NOMO-1 treated with DMSO at 0.1 percent for 48 hours (cell line): ENCODE measurements around the gene RANBP17.
A peak's percentile ranks its signal among the peaks of the same experiment; 100 is the strongest.
"Not testable (repeated sequence)": the region's sequence is repeated elsewhere in the genome, so short reads cannot be mapped to it uniquely, and the experiment has no call there.

Experiments
- DNase-seq: peaks from one replicate; lab custom pipeline; 2025; ENCODE audit not compliant: unreplicated experiment; lab: John Stamatoyannopoulos, UW

Gene RANBP17

GRCh38 chr5:170861917-170862766 is at the start of gene RANBP17:
Gene RANBP17, plus strand, starts transcription at chr5:170862018.
- peak; percentile 80 for DNase-seq

GRCh38 chr5:170813231-170813630 is 48.6 kb upstream of the RANBP17 start:
- DNase-seq = no peak

- DNase-seq = no peak
These were observed 44.6 kb upstream of the RANBP17 start for GRCh38 chr5:170817195-170817594.

GRCh38 chr5:170818232-170818631 is 43.6 kb upstream of the RANBP17 start:
- no peak for DNase-seq

- no peak for DNase-seq
These were observed 42.0 kb upstream of the RANBP17 start for GRCh38 chr5:170819824-170820223.

- no peak for DNase-seq
These were observed 40.5 kb upstream of the RANBP17 start for GRCh38 chr5:170821257-170821800.

- no peak for DNase-seq
These were observed 35.7 kb upstream of the RANBP17 start for GRCh38 chr5:170826117-170826516.

- DNase-seq = no peak
These were observed 29.6 kb upstream of the RANBP17 start for GRCh38 chr5:170832241-170832640.

- DNase-seq = not testable (repeated sequence)
These were observed 27.8 kb upstream of the RANBP17 start for GRCh38 chr5:170833981-170834380.

GRCh38 chr5:170836226-170836625 is 25.6 kb upstream of the RANBP17 start:
- DNase-seq = no peak

GRCh38 chr5:170843870-170844269 is 17.9 kb upstream of the RANBP17 start:
- no peak for DNase-seq

- DNase-seq = no peak
These were observed 17.2 kb upstream of the RANBP17 start for GRCh38 chr5:170844651-170845050.

GRCh38 chr5:170846416-170846815 is 15.4 kb upstream of the RANBP17 start:
- no peak for DNase-seq

- no peak for DNase-seq
These were observed 15.0 kb upstream of the RANBP17 start for GRCh38 chr5:170846846-170847245.

- DNase-seq = no peak
These were observed 13.8 kb upstream of the RANBP17 start for GRCh38 chr5:170848033-170848432.

- DNase-seq = no peak
These were observed 12.4 kb upstream of the RANBP17 start for GRCh38 chr5:170849374-170849773.

GRCh38 chr5:170854566-170854965 is 7.3 kb upstream of the RANBP17 start:
- DNase-seq = no peak

- DNase-seq = no peak
These were observed 4.8 kb upstream of the RANBP17 start for GRCh38 chr5:170857066-170857465.

- no peak for DNase-seq
These were observed 1.4 kb upstream of the RANBP17 start for GRCh38 chr5:170860415-170860814.

- DNase-seq = peak; percentile 27
These were observed 776 bp upstream of the RANBP17 start for GRCh38 chr5:170860818-170861666.

- no peak for DNase-seq
These were observed 226 bp upstream of the RANBP17 start for GRCh38 chr5:170861667-170861916.

- no peak for DNase-seq
These were observed 1.8 kb downstream of the RANBP17 start for GRCh38 chr5:170863646-170864045.
